GM21360 (cell line): ENCODE data around the gene PNKP.

ENCODE experiments used
- ATAC-seq: cut with Tn5 transposase; IDR thresholded peaks from one replicate; pipeline ENCODE4 v1.9.1; 2021; ENCODE audit warnings: mild to moderate bottlenecking, moderate library complexity; ENCODE audit not compliant: unreplicated experiment

Gene PNKP

DNA sequence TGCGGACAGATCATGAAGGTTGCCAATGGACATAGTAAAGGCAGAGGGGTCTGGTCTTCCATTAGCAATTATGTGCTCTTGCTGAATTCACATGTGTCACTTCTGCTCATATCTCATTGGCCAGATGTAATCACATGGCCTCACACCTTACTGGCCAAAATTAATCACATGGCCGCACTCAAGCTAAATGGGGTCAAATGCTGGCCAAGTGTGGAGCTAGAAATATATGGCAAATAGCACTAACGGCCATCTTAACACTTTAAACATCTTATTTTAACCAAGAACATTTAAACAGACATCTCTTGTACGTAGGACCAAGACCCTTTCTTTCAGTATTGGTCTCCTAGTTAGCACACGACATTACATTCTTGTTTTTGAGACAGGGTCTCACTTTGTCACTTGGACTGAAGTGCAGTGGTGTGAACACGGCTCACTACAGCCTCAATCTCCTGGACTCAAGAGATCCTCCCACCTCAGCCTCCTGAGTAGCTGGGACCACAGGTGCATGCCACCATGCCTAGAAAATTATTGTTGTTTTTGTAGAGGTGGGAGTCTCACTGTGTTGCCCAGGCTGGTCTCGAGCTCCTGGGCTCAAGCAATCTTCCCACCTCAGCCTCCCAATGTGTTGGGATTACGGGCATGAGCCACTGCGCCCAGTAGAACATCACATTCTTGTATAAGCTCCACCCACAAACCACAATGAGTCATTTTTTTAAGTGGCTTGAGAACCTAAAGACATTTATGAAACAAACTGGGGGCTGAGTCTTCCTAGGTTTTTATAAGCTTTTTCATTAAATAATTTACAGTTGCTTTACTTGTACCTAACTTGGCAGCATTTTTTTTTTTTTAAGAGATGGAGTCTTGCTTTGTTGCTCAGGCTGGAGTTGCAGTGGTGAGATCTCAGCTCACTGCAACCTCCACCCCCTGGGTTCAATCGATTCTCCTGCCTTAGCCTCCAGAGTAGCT is 19.4 kb downstream of the PNKP start:
- no peak for ATAC-seq

DNA sequence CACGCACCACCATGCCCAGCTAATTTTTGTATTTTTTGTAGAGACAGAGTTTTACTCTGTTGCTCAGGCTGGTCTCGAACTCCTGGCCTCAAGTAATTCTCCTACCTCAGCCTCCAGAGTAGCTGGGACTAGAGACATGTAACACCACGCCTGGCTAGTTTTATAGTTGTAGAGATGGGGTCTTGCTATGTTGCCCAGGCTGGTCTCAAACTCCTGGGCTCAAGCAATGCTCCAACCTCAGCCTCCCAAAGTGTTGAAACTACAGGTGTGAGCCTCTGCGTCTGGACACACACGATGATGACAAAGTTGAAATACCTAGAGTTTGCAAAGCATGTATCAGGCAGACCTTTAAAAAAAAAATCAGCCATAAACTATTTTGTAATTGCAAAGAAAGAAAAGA is 21.0 kb downstream of the PNKP start:
- ATAC-seq, result no peak

DNA sequence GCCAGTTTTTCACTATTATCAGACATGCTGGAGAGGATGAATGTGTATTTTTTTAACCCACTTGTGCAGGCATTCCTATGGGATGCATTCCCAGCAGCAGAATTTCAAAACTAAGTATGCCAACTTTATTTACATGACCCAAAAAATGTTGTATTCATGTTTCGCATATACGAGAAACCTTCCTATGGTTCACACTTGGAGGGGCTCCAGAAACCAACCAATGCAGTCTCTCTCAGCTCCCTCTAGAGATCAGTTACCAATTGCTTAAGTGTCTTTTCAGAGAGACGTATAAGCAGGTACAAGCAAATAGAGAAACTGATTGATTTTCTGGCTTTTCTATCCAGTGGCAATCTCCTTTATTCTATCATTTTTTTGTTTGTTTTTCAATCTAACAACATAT is 22.0 kb downstream of the PNKP start:
- ATAC-seq, result no peak

DNA sequence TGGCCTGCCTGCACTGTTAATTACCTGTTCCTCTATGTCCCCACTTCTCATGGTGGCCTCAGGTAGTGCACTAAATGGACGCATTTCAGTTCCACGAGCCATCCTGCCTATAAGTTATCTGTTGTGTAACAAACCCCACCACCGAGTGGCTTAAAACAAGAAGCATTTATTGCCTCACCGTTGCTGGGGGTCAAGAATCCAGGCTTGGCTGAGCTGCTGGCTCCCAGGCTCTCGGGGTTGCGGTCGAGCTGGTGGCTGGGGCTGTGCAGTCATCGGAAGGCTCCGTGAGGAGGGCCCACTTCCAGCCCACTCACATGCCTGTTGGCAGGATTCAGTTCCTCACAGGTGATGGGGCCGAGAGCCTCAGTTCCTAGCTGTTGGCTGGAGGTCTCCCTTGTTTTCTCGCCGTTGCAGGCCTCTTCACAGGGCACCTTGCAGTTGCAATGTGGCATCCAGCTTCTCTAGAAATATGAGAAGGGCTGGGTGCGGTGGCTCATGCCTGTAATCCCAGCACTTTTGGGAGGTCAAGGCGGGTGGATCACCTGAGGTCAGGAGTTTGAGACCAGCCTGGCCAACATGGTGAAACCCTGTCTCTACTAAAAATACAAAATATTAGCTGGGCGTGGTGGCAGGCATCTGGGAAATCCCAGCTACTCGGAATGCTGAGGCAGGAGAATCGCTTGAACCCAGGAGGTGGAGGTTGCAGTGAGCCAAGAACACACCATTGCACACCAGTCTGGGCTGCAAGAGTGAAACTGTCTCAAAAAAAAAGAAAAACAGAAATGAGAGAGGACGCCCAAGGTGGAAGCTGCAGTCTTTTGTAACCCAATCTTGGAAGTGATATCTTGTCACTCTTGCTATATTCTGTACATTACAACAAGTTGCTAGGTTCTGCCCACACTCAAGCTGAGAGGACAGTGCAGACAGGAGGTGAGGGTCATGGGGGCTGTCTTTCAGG is 23.0 kb downstream of the PNKP start:
- no peak for ATAC-seq

DNA sequence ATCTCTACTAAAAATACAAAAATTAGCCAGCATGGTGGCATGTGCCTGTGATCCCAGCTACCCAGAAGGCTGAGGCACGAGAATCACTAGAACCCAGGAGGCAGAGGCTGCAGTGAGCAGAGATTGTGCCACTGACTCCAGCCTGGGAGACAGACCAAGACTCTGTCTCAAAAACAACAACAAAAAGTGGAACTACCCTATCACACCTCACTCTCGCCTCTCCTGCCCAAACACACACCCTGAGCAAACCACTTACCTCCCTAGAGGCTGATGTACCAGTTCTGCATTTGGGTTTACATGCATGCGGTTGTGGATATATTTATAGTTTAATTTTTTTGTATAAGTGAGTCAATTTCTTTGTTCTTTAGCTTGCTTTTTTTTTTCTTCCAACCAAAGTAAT is 24.1 kb downstream of the PNKP start:
- no peak for ATAC-seq

DNA sequence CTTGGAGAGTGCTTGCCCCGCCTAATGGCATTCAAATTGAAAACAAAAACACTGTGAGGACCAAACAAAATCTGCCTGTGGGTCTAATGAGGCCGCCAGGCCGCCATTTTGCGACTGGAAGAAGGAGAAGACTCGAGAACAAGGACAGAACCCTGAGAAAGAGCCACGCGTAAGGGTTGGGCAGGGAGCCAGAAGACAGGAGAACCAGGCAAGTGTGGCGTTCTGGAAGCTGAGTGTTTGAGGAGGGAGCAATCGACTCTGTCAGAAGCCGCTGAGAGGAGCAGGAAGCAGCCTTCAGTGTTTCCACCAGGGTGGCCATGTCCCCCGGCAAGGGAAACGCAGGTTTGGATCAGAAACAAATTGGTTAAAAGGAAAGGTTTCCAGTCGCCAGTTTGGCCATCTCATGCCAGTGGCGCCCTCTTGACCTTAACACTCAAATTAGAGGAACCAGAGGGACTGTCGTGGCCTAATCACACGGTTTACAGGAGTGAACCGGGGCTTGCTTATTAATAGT is 26.6 kb downstream of the PNKP start:
- no peak for ATAC-seq

DNA sequence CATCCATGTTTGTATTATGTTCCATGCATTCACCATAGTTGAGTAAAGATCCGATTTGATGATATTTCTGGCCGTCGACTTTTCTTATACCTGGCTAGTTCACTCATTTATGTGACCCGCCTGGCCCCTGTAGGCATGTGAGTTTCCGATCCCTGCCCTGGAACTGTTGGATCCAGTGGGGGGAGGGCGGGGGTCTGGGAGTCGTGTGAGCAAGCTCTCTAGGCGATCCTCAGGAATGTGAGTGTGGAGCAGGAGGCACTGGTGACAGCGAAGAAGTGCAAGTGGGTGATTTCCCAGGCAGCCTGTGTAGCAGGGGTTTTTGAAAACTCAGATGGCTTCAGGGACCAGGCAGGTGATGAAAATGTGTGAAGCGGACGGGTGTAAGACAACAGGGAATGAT is 27.1 kb downstream of the PNKP start:
- no peak for ATAC-seq

DNA sequence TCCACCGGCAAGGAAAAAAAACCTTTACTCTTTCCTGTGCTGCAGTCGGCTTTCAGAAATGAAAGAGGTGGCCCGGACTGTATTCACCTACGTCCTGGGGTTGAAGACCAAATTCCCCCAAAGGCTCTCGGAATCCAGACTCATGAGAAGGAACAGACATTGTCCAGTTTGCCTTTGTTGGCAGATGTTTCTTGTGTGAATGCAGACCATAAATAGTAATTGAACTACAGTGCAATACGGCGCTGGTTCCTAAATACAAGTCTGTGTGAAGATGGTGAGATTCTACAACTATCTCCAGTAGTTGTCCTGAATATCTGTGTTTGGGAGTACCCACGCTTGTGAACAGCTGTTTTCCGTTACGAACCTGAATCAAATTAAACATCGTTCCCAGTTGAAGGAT is 27.7 kb downstream of the PNKP start:
- ATAC-seq, result no peak

DNA sequence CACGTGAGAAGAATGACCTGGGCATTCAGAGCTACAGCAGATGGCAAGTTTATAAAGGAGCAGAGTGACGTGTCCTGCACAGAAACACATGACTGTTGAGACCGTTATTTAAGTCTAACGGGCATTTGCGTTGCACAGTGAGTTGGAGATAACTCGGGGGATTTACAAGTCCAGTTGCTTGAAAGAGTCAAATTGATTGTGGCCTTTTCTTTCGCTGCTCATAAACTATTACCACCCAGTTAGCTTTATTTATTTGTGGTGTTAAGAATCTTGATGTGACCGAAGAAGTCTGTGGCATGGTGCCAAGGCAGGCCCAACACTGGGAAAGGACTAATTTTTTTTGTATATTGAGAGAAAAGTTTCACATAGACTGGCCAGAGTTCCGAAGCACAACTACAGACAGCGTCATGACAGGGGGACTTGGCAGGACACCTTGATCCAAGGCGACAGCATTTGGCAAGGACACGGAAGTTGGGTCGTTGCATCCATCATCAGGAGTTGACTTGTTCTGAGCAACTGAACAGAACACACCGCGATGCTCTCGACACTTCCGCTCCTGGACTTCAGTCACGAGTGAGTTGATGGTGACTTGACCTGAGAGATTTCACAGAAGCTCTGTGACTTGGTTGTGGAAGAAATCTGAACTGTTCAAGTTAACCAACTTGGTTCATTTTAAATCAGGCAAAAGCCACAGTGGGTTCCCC is 28.3 kb downstream of the PNKP start:
- ATAC-seq, result no peak

DNA sequence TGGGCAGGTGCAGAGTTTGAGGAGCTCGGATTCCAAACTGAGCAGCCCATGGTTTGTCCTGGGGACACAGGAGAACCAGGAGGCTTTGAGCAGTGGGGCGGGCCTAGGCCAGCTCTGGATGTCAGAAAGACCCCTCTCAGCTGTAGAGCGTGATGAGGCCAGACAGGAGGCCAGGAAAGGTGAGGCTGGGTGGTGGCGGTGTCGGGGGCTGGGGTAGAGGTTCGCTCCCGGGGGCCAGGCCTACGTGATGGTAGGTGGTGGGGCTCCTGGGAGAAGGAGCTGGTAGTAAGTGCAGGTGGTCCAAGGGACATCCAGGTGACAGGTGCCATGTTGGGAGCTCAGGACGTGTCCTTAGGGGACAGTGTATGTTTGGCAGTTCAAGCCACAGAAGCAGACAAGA is 30.0 kb downstream of the PNKP start:
- ATAC-seq, result no peak

DNA sequence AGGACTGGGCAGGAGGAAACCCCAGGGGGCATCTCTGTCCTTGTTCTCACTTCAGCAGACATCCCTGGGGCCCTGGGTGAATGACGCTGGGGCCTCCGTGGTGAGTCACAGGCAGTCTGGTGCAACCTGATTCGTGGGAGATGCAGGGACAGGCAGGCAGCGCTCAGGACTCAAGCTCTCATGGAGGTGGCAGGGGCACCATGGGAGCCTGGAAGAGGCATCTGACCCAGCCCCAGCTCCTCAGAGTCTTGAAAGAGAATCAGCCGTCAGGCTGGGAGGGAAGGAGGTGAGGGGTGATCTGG is 30.4 kb downstream of the PNKP start:
- no peak for ATAC-seq

DNA sequence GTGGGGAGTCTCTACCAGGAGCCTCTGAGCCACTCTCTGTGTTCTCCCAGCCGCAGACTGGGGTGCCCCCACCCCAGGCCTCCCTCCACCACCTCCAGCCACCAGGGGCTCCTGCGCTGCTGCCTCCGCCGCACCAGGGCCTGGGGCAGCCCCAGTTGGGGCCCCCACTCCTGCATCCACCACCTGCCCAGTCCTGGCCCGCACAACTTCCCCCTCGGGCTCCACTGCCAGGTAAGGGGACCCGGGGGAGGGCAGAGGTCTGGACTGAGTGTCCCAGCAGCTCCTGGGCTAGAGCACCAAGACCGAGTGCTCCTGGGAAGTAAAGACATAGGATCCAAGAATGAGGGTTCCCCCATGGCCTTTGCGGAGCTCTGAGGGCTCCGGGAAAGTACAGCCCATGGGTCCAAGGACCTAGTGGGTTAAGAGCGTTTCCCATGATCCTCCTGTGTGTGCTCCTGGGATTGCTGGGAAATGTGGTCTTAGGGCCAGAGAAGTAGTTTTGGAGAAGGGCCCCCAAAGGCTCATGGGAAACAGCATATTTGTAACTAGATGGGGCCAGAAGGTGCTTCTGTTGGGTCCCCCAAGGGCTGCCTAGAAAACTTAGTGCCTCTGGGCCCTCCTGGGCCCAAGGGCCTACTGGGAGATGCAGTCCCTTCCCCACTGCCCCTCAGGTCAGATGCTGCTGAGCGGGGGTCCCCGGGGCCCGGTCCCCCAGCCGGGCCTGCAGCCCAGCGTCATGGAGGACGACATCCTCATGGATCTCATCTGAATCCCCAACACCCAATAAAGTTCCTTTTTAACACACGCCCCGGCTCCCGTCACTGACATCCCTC is 31.0 kb downstream of the PNKP start:
- no peak for ATAC-seq

DNA sequence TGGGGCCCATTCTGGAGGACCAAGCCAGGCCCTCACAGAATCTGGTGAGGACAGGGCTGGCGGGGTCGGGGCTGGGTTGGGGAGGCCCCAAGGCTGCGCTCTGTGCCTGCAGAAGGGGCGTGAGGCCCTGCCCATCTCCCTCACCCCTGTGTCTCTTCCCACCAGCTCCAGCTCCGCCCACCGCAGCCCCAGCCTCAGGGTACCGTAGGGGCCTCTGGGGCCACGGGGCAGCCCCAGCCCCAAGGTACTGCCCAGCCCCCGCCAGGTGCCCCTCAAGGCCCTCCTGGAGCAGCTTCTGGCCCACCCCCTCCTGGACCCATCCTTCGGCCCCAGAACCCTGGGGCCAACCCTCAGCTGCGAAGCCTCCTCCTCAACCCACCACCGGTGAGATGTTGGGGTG is 31.8 kb downstream of the PNKP start:
- ATAC-seq, result no peak

DNA sequence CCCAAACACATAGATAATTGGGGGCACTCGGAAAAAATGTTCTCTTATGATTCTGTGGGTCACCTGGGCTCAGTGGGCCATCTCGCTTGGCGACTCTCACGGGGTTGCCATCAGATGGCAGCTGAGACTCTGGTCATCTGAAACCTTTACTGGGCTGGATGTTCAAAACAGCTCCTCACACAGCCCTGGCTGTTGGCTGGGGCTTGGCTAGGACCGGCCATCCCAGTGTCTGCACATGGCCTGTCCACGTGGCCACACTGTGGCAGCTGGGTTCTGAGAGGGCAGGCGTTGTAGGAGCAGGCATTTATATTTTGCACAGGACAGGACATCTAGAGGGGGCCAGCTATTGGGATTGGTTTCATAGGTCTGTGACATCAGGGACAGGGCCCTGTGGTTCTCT is 33.8 kb downstream of the PNKP start:
- ATAC-seq, result no peak

DNA sequence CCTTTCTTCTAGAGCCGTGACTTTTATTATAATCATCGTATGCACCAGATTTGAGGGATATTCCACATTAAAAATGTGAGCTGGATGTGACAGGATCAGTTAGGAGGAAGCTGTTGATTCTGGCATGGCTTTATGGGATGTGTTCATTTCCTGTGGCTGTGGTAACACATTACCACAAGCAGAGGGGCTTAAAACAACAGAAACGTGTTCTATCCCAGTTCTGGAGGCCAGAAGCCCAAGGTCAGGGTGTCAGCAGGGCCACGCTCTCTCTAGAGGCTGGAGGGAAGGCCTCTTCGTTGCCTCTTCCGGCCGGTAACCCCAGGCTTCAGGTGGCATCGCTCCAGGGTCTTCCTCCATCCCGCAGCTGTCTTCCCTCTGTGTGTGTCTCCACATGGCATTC is 34.8 kb downstream of the PNKP start:
- ATAC-seq, result no peak

DNA sequence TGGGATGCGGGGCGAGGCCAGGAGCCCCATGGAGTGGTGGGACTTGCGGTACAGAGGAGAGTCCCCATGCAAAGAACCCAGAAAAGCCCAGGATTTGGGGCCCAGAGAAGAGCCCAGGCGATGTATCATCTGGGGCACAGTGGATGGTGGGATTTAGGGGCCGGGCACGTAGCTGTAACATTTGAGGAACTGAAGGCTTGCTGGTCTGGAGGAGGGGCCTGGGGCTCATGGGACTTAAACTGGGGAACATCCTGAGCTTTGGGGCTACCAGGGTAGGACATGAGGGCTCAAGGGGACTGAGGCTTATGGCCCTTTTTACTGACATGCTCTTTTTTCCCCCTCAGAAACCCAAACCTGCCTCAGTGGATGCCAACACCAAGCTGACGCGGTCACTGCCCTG is 35.8 kb downstream of the PNKP start:
- no peak for ATAC-seq

DNA sequence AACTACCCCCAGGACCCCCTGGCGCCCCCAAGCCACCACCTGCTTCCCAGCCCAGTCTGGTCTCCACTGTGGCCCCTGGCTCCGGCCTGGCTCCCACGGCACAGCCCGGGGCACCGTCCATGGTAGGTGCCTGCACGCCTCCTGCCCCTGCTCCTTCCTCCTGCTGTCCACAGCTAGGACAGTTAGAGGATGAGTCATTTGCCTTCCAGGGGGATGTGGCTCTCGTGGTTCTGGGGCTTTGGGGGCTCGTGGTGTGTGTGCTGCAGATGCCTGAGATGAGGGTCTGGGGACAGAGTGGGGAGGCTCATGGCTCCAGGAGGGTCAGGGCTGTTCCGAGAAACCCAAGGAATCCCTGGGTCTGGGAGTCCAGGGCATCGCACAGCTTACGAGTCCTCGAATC is 36.6 kb downstream of the PNKP start:
- no peak for ATAC-seq

DNA sequence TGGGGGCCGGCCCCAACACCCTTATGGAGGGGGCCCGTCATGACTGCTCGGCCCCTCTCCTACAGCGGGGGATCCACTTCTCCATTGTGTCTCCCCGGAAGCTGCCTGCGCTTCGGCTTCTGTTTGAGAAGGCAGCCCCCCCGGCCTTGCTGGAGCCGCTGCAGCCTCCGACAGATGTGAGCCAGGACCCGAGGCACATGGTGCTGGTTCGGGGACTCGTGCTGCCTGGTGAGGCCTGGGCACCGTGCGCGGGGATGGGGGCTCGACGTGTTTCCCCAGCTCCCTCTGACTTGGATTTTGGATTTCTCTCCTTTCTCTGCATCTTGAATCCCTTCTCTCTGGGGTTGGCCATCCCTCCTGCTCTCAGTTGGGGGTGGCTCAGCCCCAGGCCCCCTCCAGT is 37.7 kb downstream of the PNKP start:
- ATAC-seq, result no peak

DNA sequence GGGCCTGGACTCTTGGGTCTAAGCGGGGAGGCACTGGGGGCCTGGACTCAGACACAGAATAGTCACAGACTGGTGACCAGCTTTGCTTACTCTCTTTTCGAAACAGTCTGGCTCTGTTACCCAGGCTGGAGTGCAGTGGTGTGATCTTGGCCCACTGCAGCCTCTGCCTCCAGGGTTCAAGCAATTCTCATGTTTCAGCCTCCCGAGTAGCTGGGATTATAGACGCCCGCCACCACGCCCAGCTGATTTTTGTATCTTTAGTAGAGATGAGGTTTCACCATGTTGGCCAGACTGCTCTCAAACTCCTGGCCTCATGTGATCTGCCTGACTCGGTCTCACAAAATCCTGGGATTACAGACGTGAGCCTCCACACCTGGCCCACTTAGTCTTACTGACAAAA is 38.2 kb downstream of the PNKP start:
- ATAC-seq, result no peak

DNA sequence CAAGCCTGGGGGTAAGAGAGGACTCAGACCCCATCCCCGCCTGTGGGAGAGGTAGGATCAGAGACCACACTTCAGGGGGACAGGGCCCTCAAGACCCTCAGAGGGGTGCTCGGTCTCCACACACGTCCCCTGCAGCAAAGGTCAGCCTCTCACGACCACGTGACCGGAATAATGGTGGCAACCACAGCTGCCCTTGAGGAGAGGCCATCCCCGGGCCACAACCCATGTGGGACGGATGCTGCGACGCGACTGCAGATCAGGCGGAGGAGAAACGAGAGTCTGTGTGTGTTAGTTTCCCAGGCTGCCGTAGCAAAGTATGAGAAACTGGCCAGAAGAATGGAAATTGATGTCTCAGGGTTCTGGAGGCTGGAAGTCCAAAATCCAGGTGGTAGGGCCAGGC is 40.3 kb downstream of the PNKP start:
- no peak for ATAC-seq
